HG03442 (cell line): Measurements from ENCODE around the gene OR6J1.
"Not testable (repeated sequence)": the region's sequence is repeated elsewhere in the genome, so short reads cannot be mapped to it uniquely, and the experiment has no call there.

Source experiments
- ATAC-seq: cut with Tn5 transposase; IDR thresholded peaks from one replicate; pipeline ENCODE4 v1.9.1; 2021; ENCODE audit warnings: mild to moderate bottlenecking, moderate library complexity; ENCODE audit not compliant: unreplicated experiment

Gene OR6J1

DNA sequence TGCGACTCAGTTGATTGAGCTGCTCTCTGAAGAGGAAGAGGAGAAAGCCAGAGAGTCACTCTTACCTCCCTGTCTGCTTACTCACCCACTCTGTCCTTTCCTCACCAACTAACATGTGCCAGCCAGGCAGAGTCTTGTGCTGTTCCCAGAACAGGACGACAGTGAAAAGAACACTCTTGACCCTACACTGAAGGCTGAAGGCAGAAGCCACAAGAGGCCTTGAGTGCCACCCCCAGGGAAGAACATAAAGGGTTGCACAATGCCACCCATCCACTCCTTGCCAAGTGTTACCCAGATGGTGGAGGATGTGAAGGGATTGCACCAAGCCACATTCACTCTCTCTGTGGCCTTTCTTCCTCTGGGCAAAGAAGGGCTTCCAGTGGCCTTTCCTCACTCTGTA lies 33.2 kb downstream of the OR6J1 start:
- ATAC-seq, result no peak

DNA sequence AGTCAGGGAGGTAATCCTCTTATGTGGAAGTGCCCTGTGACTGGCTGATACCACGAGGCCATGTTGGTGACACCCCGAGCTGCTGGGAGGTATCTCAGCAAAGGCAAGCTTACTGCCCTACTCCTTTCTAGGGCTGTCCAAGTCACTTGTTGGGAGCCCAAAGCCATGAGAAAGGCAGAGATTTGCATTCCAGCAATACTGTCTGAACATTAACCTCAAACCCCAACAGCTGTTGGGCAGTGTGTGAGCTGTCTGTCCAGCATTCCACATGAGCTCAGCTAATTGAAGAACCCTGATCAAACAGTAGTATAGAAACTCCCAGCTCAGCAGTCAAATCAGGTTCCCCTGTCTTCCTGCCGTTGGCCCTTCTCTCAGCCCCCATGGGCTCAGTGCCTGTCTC lies 36.9 kb downstream of the OR6J1 start:
- ATAC-seq, result no peak

- no peak for ATAC-seq
These were observed 37.8 kb downstream of the OR6J1 start for GRCh38 chr14:22606380-22606779.

DNA sequence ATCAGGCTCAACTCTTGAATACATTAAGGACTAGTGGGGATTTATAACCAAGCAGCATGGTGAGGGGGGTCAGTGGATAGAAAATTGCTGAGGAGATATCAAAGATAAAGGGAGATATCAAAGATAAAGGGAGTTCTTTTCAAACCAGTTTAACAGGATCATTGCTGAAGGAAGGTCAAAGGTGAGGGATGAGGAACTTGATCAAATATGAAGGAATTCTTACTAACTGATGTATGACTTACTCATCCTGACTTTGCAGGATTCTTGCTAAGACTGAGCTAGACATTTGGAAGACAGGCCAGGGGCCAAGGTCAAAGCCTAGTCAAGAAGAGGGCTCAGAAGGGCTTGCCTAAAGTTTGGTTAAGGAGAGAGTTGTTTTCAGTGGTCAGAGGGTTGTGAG lies 41.3 kb downstream of the OR6J1 start:
- no peak for ATAC-seq

GRCh38 chr14:22601996-22602395 lies 42.2 kb downstream of the OR6J1 start:
- no peak for ATAC-seq

DNA sequence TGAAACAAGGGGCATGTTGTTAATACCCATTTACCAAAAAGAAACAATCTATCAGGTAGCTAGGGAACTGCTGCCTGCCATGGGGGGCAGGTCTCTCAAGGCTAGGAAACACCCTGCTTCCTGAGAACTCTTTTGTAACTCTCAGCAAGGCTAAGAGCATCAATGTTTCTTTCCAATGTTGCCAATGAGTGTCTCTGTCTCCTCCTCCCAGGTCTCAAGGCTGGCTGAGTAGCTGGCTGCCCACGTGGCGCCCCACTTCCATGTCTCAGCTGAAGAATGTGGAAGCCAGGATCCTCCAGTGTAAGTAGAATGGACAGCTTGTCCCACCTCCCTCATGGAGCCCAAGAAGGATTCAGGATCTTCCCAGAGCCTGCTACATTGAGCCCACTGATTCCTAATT lies 42.7 kb downstream of the OR6J1 start:
- ATAC-seq, result no peak

DNA sequence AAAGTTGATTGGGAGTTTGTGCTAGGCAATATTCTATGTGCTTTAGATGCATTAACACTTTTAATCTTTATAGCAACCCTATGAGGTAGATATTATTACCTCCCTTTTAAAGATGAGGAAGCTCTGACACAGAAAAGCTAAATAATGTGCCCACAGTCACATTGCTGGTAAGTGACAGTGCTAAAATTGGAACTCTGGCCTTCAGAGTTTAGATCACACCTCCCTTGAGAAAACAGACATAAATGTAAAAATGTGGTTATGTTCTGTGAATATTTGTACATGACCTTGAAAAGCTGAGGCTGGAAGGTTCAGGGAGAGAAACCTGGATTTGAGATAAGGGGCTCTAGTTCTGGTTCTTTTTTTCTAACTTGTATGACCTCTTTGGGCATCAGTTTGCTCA lies 44.1 kb downstream of the OR6J1 start:
- ATAC-seq, result no peak

DNA sequence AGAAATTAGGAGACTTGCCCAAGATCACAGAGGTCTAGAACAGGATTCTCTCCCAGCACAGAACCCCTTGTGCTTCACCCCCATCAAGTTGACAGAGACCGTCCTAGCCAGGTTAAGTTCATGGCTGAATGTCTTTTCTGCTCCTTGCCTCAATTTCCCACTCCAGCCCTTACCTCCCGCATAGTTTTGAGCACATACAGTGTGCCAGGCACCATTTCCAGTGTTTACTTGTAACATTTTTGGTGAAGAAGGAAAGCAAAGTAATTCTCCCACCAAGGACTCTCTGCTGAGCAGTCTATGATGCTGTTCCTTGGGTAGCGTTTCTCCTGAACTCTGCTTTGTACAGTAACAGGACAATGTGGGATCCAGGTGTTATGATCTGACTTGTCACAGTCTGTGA lies 44.8 kb downstream of the OR6J1 start:
- ATAC-seq, result no peak

- peak; percentile 51 for ATAC-seq
These were observed 45.3 kb downstream of the OR6J1 start for GRCh38 chr14:22598896-22599244.

GRCh38 chr14:22598099-22598895 lies 45.9 kb downstream of the OR6J1 start, which contains the start of gene ABHD4:
Gene ABHD4, plus strand, starts transcription at chr14:22598300. Its CDS starts 7 bp downstream, at chr14:22598307.
- peak; percentile 80 for ATAC-seq

DNA sequence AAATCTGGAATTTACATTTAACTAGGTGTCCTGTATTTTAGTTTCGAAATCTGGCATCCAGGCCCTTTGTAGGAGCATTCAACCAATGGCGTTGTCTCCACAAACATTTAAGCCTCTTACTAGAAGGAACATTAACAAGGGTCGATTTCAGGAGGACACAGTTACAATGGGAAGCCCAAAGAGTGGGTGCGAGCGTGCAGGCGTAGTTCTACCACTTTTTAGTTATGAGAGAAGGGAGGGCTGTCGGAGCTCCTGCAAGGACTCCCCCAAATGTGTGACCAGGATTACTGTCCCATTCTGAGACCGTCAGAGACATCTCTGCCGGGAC lies 46.4 kb downstream of the OR6J1 start:
- peak; percentile 21 for ATAC-seq

GRCh38 chr14:22597265-22597664 lies 46.9 kb downstream of the OR6J1 start:
- ATAC-seq, result no peak

- ATAC-seq, result no peak
These were observed 47.7 kb downstream of the OR6J1 start for GRCh38 chr14:22596354-22596879.

GRCh38 chr14:22594156-22594716 lies 49.9 kb downstream of the OR6J1 start:
- ATAC-seq, result no peak

DNA sequence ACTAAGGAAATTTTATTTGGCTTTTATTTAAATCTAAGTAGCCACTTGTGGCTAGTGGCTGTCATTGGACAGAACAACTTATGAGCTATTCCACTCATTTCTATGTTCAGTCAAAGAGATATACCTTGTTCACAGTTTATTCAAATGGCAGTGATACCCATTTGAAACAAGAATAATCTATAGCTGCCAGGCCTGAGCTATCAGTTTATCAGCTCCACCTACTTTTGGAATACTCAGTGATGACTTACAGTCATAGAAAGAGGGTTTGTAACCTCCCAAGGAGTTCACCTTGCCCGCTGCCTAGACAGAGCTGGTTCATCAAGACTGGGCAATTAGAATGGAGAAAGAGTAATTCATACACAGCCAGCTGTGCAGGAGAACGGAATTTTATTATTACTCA lies 50.6 kb downstream of the OR6J1 start:
- ATAC-seq, result no peak

DNA sequence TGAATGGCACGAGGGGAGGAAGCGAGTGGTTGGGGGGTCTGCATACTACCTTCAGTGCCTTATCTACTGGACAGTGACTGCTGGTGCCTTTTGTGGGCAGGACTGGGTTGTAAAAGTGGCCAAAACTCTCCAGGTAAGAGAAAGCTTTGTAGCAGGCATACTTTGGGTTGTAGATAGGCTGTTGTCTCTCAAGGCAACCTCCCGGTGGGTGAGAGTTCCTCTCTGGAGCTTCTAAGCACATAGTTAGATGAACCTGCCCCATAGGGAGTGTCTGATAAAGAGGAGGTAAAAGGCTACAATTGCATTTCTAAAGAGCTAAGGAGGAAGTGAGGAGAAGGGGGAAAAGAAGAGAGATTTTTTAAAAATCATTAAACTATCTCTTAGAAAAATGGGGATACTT lies 51.0 kb downstream of the OR6J1 start:
- no peak for ATAC-seq

DNA sequence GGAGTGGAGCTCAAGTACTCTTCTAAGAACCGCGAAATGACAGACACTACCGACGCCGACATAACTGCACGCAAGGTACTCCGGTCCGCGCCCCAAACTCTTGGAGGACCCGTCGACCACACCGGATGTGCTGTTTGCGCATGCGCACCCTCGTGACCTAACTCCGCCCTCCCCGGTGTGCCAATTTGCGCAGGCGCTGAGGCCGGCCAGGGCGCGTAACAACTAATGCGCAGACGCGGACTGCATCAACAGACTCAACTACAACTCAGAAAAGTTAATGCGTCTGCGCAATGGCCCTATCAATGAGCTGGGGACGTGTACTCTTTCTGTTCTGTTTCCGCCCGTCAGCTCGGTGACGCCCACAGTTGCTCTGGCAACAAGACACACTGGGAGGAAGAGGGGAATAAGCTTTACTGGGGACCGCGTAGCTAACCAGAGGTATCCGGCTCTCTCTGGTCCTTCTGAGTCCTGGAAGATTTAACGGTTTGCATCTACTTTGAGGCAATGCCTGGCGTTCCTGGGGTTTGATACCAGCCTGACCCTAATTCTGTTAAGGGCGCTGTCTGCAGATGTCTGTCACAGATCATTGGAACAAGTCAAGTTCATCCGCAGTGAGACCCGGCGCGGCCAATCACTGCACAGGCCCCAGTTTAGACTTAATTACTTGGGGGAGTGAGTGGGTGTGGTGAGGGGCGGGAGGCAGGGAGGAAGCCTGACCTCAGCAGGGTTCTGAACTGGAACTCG lies 54.9 kb downstream of the OR6J1 start, which contains the start of gene DAD1:
DAD1 (minus strand) TSS at position 129 of the 744 bp plus-strand sequence; CDS start at position 62, 67 bp downstream.
- peak; percentile 91 for ATAC-seq

DNA sequence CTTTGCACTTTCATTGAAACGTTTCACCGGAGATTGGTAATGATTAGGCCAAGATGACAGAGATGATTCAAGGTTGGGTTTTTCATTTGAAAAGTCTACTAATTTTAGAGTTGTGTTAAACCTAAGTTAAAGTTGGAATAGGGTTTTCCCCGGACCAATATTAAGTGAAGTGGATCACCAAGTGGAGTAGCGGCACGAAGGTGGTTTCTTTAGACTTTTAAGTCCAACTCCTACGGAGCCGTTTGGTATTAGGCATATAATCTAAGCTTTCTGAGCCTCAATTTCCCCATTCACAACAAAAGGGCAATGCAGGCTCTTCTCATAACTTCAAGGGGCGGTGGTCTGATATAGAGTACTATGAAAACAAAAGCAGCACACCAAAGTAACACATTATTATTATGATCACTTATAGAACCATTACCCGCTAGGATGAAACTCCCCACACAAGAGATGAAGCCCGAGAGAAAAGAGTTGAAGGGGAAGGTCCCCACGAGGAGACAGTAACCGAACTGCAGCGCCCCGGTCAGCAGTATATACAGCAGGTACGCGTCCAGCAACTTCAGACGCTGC lies 55.5 kb downstream of the OR6J1 start:
- no peak for ATAC-seq

DNA sequence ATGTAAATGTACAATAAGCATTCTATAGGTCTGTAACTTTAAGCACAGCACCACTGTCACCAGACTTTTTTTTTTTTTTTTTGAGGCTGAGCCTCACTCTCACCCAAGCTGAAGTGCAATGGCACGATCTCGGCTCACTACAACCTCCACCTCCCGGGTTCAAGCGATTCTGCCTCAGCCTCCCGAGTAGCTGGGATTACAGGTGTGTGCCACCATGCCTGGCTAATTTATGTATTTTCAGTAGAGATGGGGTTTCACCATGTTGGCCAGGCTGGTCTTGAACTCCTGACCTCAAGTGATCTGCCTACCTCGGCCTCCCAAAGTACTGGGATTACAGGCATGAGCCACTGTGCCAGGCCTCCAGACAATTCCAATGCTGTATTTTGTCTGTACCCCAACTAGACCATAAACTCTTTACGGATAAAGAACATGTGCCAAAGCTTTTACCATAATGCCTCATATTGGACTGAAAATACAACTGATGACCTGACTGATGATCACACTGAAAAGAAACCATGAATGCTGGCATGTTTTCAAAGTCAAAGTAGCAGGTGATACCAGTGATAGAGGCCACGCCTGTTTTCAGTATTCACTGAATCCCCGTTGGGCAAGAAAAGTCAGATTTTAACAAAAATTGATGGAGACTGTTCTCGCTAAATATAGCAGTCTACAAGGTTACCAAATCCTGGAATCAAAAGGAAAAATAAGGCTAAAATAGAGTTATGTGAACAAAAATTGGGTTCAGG lies 56.3 kb downstream of the OR6J1 start:
- not testable (repeated sequence) for ATAC-seq

DNA sequence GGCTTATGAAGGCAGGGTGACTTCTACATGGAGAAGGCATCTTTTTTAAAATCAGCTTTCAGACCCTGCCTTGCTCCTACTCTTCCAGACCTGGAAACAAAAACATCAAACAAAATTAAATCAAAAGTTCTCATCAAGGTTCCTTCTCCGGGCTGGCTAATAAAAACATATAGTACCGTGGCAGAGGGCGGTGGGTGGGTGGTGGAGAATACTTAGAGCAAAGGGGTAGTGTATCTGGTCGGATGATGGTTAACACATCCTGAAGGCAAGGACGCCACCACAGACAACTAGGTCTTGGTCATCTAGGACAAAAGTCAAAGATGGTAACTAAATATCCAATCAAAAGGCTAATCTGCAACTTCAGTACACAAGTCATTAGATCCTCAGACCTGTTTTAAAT lies 56.9 kb downstream of the OR6J1 start:
- ATAC-seq, result no peak

GRCh38 chr14:22583994-22584393 lies 60.2 kb downstream of the OR6J1 start:
- ATAC-seq, result no peak
